ENCODE measurements around the gene SEMA3C.

Gene SEMA3C

GRCh38 chr7:80774843-80775242, 144.0 kb downstream of the SEMA3C start:
- DNase-seq: no peak

- no peak for DNase-seq
These were observed 144.9 kb downstream of the SEMA3C start for GRCh38 chr7:80773787-80774508.

GRCh38 chr7:80772347-80772993, 146.4 kb downstream of the SEMA3C start:
- no peak for DNase-seq

- DNase-seq: no peak
These were observed 147.3 kb downstream of the SEMA3C start for GRCh38 chr7:80771523-80771922.

GRCh38 chr7:80770675-80771081, 148.2 kb downstream of the SEMA3C start:
- no peak for DNase-seq

GRCh38 chr7:80770061-80770460, 148.8 kb downstream of the SEMA3C start:
- DNase-seq: no peak

GRCh38 chr7:80768756-80769155, 150.1 kb downstream of the SEMA3C start:
- DNase-seq: no peak

GRCh38 chr7:80767654-80768053, 151.2 kb downstream of the SEMA3C start:
- no peak for DNase-seq

GRCh38 chr7:80766724-80767123, 152.1 kb downstream of the SEMA3C start:
- DNase-seq: no peak

GRCh38 chr7:80764132-80764531, 154.7 kb downstream of the SEMA3C start:
- no peak for DNase-seq

- DNase-seq: no peak
These were observed 155.1 kb downstream of the SEMA3C start for GRCh38 chr7:80763704-80764103.

- no peak for DNase-seq
These were observed 155.6 kb downstream of the SEMA3C start for GRCh38 chr7:80763289-80763688.

- DNase-seq: no peak
These were observed 158.6 kb downstream of the SEMA3C start for GRCh38 chr7:80760292-80760691.

GRCh38 chr7:80752954-80753690, 165.7 kb downstream of the SEMA3C start:
- DNase-seq: no peak

- DNase-seq: no peak
These were observed 169.6 kb downstream of the SEMA3C start for GRCh38 chr7:80749270-80749669.

- DNase-seq: no peak
These were observed 170.3 kb downstream of the SEMA3C start for GRCh38 chr7:80748363-80749042.

- no peak for DNase-seq
These were observed 177.9 kb downstream of the SEMA3C start for GRCh38 chr7:80740778-80741545.

GRCh38 chr7:80736371-80737125, 182.3 kb downstream of the SEMA3C start:
- DNase-seq: no peak

- no peak for DNase-seq
These were observed 183.5 kb downstream of the SEMA3C start for GRCh38 chr7:80735330-80735729.

- no peak for DNase-seq
These were observed 184.8 kb downstream of the SEMA3C start for GRCh38 chr7:80734011-80734410.

- DNase-seq: no peak
These were observed 185.4 kb downstream of the SEMA3C start for GRCh38 chr7:80733333-80733915.
